SK-N-SH treated with all-trans-retinoic acid at 6 μM for 48 hours (cell line): ENCODE measurements around the gene ERBB2.
"Not testable (repeated sequence)": the region's sequence is repeated elsewhere in the genome, so short reads cannot be mapped to it uniquely, and the experiment has no call there.

Experiments used
- CSDC2 ChIP-seq: fragments of 250-450 bp; sonication (Bioruptor Pico); IDR thresholded peaks from 2 replicates; pipeline ENCODE4 v1.5.0; 2020; ENCODE audit warnings: mild to moderate bottlenecking, moderate library complexity
- ESRRG ChIP-seq: fragments of 250-450 bp; sonication (Bioruptor Pico); IDR thresholded peaks from 2 replicates; pipeline ENCODE4 v1.6.1; 2021; ENCODE audit warnings: mild to moderate bottlenecking
- RARB ChIP-seq: fragments of 250-450 bp; sonication (Bioruptor Pico); IDR thresholded peaks from 2 replicates; pipeline ENCODE4 v1.8.0; 2021; ENCODE audit warnings: mild to moderate bottlenecking, moderate library complexity
- SNAI2 ChIP-seq: fragments of 250-450 bp; sonication (Bioruptor Pico); IDR thresholded peaks from 2 replicates; pipeline ENCODE4 v1.5.0; 2020; ENCODE audit warnings: mild to moderate bottlenecking, moderate library complexity
- ZC3H10 ChIP-seq: fragments of 250-450 bp; sonication (Bioruptor Pico); IDR thresholded peaks from 2 replicates; pipeline ENCODE4 v1.5.1; 2021; ENCODE audit warnings: mild to moderate bottlenecking, moderate library complexity
- ZFP3 ChIP-seq: fragments of 250-450 bp; sonication (Bioruptor Pico); IDR thresholded peaks from 2 replicates; pipeline ENCODE4 v1.5.0; 2020; ENCODE audit warnings: mild to moderate bottlenecking, moderate library complexity
- ZNF565 ChIP-seq: fragments of 450-650 bp; formaldehyde crosslinking; conservative IDR thresholded peaks from 2 replicates; pipeline ENCODE4 v1.5.0; 2020; ENCODE audit warnings: low read depth, mild to moderate bottlenecking, moderate library complexity
- TF ChIP-seq, protein P1 (sequence below): fragments of 250-450 bp; sonication (Bioruptor Pico); IDR thresholded peaks from 2 replicates; pipeline ENCODE4 v1.8.0; 2020; ENCODE audit warnings: mild to moderate bottlenecking, moderate library complexity, borderline replicate concordance
- TF ChIP-seq, protein P2 (sequence below): fragments of 250-450 bp; sonication (Bioruptor Pico); IDR thresholded peaks from 2 replicates; pipeline ENCODE4 v1.5.1; 2020; ENCODE audit warnings: low read depth, mild to moderate bottlenecking, moderate library complexity

DNA sequence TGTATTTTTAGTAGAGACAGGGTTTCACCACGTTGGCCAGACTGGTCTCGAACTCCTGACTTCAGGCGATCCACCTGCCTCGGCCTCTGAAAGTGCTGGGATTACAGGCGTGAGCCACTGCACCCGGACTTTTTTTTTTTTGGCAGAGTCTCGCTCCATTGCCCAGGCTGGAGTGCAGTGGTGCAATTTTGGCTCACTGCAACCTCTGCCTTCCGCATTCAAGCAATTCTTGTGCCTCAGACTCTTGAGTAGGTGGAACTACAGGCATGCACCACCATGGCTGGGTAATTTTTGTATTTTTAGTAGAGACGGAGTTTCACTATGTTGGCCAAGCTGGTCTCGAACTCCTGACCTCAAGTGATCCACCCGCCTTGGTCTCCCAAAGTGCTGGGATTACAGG lies 11.2 kb downstream of the ERBB2 start:
- not testable (repeated sequence) for TF ChIP-seq RARB (CRISPR knock-in tag); ZC3H10 (CRISPR knock-in tag); SNAI2 (CRISPR knock-in tag); ESRRG; ZNF565 (CRISPR knock-in tag); ZFP3; CSDC2 (CRISPR knock-in tag)
- TF ChIP-seq, protein P1, sequence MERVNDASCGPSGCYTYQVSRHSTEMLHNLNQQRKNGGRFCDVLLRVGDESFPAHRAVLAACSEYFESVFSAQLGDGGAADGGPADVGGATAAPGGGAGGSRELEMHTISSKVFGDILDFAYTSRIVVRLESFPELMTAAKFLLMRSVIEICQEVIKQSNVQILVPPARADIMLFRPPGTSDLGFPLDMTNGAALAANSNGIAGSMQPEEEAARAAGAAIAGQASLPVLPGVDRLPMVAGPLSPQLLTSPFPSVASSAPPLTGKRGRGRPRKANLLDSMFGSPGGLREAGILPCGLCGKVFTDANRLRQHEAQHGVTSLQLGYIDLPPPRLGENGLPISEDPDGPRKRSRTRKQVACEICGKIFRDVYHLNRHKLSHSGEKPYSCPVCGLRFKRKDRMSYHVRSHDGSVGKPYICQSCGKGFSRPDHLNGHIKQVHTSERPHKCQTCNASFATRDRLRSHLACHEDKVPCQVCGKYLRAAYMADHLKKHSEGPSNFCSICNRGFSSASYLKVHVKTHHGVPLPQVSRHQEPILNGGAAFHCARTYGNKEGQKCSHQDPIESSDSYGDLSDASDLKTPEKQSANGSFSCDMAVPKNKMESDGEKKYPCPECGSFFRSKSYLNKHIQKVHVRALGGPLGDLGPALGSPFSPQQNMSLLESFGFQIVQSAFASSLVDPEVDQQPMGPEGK (CRISPR knock-in tag) = not testable (repeated sequence)
- TF ChIP-seq, protein P2, sequence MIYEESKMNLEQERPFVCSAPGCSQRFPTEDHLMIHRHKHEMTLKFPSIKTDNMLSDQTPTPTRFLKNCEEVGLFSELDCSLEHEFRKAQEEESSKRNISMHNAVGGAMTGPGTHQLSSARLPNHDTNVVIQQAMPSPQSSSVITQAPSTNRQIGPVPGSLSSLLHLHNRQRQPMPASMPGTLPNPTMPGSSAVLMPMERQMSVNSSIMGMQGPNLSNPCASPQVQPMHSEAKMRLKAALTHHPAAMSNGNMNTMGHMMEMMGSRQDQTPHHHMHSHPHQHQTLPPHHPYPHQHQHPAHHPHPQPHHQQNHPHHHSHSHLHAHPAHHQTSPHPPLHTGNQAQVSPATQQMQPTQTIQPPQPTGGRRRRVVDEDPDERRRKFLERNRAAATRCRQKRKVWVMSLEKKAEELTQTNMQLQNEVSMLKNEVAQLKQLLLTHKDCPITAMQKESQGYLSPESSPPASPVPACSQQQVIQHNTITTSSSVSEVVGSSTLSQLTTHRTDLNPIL (CRISPR knock-in tag) = not testable (repeated sequence)
